OCI-LY3 (cell line): ENCODE measurements around the gene MS4A4E.

Experiments used
- CTCF ChIP-seq: fragments of 200-600, 300-600 bp; sonication (generic); IDR thresholded peaks from 2 replicates; pipeline ENCODE4 v1.5.1; 2014; ENCODE audit warnings: antibody characterized with exemption, low read length, low read depth
- EZH2phosphoT487 ChIP-seq: fragments of 200-600 bp; shearing (Covaris generic); IDR thresholded peaks from 2 replicates; pipeline ENCODE4 v1.6.1; 2018; ENCODE audit warnings: antibody characterized with exemption, mixed run types, low read depth

GRCh38 chr11:60235321-60235720, 7.6 kb downstream of the MS4A4E start:
- TF ChIP-seq CTCF (no peak), EZH2phosphoT487 (no peak)
